Measurements from ENCODE around the gene MTHFSD.

Gene MTHFSD

DNA sequence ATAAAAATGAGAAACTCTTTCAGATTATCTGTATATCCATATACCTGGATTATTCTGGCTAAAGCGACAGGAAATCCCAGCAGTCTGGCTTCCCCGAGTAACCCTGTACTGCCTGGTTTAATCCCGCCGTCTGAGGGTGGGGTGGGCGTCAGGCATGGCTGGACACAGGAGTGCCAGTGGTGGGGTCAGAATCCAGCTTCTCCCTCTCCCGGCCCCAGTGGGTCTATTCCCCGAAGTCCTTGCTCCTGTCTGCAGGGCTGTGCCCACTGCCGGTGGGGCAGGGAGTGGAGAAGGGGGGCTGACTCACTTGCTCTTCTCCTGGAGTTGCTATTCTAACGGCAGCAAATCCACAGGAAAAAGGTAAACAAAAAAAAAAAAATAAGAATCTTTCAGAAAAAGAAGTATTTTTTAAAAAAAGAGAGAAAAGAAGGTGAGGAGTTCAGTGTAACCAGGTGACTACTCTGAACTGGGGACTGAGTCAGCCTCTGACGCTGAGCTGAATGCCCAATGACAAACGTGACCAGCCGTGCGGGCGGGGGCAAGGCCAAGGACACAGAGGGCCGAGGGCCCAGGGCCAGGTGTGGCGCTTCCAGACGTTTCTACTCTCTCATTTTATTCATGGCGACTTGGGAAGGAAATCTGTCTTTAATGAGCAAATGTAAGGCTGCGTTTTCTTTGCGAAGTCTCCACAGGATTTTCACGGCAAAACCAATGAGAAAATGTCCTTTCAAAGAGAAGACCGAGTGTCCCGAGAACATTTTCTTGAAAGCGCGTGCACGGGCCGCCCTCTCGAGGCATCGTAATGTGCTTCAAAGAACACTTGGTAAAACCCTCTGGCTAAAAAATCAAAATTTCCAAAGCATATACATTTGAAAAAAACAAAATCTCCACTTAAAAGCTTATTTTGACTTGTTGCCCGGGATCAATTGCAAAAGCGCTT is 24.5 kb downstream of the MTHFSD start:
- H3K27ac ChIP-seq = no peak overlapping the region
- no peak for TF ChIP-seq ZFX (IDR thresholded peaks at IDR 0.05)
- TF ChIP-seq, protein P1, sequence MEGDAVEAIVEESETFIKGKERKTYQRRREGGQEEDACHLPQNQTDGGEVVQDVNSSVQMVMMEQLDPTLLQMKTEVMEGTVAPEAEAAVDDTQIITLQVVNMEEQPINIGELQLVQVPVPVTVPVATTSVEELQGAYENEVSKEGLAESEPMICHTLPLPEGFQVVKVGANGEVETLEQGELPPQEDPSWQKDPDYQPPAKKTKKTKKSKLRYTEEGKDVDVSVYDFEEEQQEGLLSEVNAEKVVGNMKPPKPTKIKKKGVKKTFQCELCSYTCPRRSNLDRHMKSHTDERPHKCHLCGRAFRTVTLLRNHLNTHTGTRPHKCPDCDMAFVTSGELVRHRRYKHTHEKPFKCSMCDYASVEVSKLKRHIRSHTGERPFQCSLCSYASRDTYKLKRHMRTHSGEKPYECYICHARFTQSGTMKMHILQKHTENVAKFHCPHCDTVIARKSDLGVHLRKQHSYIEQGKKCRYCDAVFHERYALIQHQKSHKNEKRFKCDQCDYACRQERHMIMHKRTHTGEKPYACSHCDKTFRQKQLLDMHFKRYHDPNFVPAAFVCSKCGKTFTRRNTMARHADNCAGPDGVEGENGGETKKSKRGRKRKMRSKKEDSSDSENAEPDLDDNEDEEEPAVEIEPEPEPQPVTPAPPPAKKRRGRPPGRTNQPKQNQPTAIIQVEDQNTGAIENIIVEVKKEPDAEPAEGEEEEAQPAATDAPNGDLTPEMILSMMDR (conservative IDR thresholded peaks at IDR 0.05) = no peak

DNA sequence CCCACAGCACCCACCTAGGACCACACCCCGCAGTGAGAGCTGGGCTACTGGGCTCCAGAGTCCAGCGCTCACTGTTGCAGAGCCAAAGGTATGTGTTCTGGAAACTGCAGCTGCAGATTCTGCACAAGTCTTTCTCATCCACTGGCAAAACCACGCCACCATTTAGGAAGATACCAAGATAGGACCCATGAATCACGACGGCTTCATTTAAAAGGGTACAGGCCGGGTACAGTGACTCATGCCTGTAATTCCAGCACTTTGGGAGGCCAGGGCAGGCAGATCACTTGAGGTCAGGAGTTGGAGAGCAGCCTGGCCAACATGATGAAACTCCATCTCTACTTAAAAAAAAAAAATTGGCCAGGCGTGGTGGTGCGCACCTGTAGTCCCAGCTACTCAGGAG is 25.9 kb downstream of the MTHFSD start:
- TF ChIP-seq, protein P1 (conservative IDR thresholded peaks at IDR 0.05) = no peak
- no peak for TF ChIP-seq ZFX (IDR thresholded peaks at IDR 0.05)

DNA sequence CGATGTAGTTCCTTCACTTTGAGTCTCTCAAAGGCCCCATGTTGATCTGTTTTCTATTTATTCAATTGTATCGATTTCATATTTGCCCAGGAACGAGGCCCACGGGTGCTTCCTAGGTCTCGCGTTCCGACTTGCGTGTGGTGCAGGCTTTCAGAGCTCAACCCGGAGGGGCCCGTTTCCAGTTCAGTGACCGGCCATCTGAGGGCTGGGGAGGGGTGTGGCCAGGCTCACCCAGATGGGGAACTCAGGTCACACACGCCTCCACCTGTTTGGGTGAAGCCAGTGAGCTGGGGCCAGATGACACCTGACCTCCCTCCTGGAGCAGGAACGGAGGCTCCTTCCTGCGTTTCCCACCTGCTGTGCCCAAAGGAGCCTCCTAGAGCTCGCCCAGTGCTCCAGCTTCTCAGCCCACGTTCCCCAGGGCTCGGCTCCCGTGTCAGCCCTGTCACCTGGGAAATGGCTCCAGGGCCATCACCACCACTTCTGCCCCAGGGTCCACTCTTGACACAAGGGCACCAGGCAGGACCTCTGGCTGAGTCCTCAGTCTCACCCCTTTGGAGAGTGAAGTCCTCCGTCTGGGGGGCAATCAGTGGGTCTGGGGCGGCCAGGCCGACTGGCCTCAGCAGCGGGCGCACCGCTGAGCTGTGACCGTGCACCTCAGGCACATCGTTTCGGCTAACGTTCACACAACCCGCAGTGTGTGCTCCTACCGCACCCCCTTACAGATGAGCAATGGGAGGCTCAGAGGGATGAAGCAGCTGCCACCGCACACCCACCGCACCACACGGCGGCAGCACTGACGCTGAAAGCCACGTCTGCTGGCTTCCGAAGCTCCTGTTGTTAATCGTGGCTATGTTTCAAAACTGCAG is 26.7 kb downstream of the MTHFSD start:
- TF ChIP-seq, protein P1 (conservative IDR thresholded peaks at IDR 0.05) = no peak
- TF ChIP-seq ZFX (IDR thresholded peaks at IDR 0.05) = no peak

More for the DNA sequence above, 25.9 kb downstream of the MTHFSD start:
- no peak overlapping the region for H3K27ac ChIP-seq

DNA sequence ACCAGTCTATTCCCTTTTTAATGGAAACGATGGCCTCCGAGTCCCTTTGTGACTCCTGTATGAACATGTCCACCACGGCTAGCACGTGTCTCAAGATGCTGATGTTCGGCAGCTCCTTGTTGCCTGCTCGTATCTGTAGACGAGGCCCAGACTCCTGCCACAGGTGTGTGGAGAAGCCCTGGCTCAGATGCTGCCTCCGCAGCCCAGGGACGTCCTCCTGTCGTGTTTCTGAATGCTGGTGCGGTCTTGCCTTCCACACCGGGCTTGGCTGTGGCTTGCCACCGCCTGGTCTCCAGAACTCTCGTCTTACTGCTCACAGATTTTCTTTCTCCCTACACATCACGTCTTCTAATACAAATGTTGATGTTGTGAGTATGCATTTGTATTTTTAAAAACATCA is 27.7 kb downstream of the MTHFSD start:
- TF ChIP-seq, protein P1 (conservative IDR thresholded peaks at IDR 0.05) = no peak
- no peak for TF ChIP-seq ZFX (IDR thresholded peaks at IDR 0.05)
- no peak overlapping the region for H3K27ac ChIP-seq

More for the DNA sequence above, 26.7 kb downstream of the MTHFSD start:
- no peak overlapping the region for H3K27ac ChIP-seq

DNA sequence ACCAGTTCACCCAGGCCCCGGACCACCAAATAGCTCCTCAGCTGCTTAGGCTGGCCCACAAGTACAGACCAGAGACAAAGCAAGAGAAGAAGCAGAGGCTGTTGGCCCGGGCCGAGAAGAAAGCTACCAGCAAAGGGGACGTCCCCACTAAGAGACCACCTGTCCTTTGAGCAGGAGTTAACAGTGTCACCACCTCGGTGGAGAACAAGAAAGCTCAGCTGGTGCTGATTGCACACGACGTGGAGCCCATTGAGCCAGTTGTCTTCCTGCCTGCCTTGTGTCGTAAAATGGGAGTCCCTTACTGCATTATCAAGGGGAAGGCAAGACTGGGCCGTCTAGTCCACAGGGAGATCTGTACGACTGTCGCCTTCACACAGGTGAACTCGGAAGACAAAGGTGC is 29.3 kb downstream of the MTHFSD start:
- H3K27ac ChIP-seq = no peak overlapping the region
- TF ChIP-seq, protein P1 (conservative IDR thresholded peaks at IDR 0.05) = no peak
- no peak for TF ChIP-seq ZFX (IDR thresholded peaks at IDR 0.05)

DNA sequence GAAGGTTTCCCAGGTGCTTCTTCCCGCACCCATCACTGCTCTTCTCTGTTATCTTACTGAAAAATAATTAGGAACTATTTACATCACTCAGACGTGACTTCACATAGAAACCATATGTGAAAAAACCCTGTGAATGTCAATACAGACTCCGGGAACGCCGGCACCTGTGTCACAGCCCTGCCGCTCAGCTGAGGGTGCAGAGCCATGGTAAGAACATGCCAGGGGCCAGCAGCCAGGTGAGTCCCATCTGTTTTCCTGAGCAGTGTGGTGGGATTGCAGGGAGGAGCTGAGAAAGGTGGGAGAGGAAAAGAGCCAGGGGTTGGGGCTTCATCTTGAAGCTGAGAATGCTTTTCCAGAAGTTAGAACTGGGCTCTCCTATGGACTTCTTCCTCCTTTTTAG is 31.0 kb downstream of the MTHFSD start:
- TF ChIP-seq, protein P1 (conservative IDR thresholded peaks at IDR 0.05) = no peak
- TF ChIP-seq ZFX (IDR thresholded peaks at IDR 0.05) = no peak

More for the DNA sequence above, 31.0 kb downstream of the MTHFSD start:
- no peak overlapping the region for H3K27ac ChIP-seq
